ENCODE measurements around the gene CRYBA4.

CRYBA4 gene

DNA sequence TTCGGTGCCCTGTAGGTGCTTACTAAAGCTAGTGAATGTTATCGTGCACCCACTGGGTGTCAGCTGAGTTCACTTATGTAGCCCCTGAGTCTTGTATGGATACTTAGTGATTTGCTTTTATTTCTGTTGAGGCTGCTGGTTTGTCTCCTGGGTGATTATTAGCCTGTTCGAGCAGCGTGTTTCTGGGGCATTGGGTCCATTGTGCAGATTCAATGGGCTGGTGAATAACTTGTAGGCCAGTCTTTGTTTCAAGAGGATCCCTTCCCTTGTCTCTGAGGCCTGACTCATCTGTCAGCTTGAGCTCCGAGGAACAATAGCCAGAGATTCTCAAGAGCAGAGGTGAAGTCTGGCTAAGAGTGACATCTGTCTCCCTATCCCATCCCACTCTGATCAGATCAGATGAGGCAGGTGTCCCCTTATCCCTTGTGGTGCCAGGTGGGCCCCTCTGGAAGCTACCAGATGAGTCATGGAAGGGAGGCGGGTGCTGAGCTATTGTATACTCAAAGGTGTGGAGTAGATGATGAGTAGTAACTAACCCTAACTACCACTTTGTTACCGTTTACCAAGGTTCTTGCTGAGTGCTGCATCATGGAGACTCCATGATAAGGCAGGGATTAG is 39.3 kb downstream of the CRYBA4 start:
- DNase-seq (ENCODE audit: low spot score), result no peak

DNA sequence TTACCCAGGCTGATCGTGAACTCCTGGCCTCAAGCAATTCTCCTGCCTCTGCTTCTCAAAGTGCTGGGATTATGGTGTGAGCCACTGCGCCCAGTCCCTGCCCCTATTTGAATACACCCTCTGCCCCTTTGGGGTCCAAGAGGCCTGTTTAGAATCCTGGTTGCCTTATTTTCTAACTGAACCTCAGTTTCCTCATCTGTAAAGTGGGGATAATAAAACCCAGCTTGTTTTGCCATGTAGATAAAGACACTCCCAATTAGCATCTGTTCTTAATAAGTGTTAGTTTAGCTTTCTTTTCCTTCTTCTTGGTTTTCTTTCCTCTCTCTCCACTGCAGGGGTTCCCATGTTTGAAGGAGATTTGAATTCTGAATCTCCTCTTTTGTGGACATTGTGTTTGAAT is 40.4 kb downstream of the CRYBA4 start:
- no peak for DNase-seq (ENCODE audit: low spot score)

DNA sequence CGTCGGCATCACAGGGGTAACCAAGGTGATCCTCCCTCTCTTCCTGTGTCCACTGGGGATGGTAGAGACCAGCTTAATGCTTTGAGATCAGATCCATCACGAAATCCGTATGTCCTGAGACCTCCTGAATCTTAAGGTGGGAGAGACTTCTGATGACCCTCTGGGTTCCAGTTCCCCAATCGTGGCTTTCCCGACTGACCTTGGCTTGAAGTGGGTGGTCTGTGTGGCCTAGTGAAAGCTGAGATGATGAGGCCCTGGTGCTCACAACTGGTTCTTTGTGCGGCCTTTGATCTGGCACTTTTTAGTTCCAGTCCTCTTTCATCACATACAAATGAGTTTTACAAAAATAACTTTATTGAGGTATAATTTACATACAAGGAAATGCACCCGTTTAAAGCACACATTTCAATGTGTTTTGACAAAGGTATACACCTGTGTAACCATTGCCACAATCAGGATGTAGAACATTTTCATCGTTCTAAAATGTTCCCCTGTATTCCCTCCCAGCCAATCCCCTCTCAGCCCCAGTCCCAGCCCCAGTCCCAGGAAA is 41.7 kb downstream of the CRYBA4 start:
- DNase-seq (ENCODE audit: low spot score), result no peak

GRCh38 chr22:26665813-26666231 is 44.1 kb downstream of the CRYBA4 start:
- no peak for DNase-seq (ENCODE audit: low spot score)

DNA sequence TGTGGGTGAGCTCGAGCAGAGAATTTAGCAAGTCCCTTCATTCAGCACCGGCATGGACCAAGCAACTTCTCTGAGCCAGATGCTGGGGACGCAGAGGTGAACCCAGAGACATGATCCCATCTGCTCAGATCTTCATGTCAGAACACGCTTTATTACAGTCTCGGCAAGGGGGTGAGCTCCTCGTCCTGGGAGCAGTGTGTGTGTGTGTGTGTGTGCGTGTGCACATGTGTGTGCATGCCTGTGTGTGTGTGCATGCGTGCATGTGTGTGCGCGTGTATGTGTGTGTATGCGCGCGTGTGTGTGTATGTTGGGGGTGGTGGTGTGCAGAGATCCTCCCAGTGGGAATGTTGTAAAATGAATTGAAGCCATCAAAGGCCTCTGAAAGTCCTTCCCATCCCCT is 45.4 kb downstream of the CRYBA4 start:
- no peak for DNase-seq (ENCODE audit: low spot score)

DNA sequence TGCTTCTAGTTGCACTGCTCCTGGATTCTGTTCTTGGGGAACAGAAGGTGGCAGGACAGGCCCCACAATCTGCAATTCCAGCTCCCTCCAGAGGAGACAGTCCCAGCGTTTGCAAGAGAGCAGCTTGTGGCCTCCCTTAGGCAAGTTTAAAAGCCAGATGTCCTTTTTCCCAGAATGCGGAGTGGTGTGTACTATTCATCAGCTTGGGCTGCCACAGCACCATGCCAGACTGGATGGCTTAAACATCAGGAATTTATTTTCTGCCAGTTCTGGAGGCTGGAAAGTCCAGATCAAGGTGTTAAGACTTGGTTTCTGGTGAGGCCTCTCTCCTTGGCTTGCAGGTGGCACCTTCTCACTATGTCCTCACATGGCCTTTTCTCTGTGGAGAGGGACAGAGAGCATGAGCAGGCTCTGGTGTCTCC is 47.3 kb downstream of the CRYBA4 start:
- DNase-seq (ENCODE audit: low spot score), result no peak

DNA sequence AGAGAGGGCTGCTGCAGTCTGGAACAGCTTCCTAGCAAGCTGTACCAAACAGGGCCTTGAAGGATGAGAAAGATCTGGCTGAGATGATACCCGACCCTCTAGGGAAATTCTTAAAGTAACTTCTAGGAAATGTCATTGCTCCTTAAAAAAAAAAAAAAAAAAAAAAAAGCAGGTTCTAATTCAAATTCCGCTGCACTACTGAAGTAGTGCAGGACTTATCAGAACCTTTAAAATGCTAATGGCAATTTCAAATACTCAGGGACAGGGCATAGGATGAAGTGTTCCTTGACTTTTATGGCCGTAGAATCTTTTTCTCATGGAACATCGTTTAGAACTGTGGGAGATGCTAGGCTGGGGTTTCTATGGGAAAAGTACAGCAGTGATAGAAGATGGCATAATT is 48.7 kb downstream of the CRYBA4 start:
- no peak for DNase-seq (ENCODE audit: low spot score)

DNA sequence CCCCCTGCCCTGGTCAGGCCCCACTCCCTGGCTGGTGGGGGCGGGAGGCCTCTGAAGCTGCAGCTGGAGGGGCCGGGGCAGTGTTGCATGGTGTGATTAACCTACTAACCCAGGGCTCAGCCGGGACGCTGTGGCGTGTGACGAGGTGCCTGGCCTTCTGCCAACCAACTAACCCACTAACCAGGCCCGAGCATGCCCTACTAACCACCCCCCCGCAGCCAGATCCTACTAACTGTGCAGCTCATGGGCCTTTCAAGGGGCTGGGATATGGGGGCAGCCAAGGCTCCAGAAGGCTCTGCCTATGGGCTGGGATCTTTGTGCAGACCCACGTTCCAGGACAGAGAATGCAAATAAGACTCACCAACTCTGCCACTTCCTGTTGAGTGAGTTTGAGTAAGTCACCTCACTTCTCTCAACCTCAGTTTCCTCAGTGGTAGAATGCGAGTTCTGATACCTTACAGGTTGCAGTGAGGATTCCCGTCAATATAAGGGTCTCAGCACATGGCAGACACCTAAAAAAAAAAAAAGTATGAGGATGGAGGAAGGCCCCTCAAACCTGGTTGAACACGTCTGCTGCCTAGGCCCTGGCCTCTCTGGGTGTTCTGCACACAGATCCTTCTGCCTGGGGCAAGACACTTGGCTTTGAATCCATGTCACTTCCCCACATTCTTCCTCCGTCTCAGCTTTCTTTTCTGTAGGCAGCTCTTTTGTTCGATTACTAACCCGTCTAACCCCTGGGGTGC is 49.7 kb downstream of the CRYBA4 start:
- DNase-seq (ENCODE audit: low spot score), result no peak

- no peak for DNase-seq (ENCODE audit: low spot score)
Observed at GRCh38 chr22:26672060-26672471, 50.3 kb downstream of the CRYBA4 start.

DNA sequence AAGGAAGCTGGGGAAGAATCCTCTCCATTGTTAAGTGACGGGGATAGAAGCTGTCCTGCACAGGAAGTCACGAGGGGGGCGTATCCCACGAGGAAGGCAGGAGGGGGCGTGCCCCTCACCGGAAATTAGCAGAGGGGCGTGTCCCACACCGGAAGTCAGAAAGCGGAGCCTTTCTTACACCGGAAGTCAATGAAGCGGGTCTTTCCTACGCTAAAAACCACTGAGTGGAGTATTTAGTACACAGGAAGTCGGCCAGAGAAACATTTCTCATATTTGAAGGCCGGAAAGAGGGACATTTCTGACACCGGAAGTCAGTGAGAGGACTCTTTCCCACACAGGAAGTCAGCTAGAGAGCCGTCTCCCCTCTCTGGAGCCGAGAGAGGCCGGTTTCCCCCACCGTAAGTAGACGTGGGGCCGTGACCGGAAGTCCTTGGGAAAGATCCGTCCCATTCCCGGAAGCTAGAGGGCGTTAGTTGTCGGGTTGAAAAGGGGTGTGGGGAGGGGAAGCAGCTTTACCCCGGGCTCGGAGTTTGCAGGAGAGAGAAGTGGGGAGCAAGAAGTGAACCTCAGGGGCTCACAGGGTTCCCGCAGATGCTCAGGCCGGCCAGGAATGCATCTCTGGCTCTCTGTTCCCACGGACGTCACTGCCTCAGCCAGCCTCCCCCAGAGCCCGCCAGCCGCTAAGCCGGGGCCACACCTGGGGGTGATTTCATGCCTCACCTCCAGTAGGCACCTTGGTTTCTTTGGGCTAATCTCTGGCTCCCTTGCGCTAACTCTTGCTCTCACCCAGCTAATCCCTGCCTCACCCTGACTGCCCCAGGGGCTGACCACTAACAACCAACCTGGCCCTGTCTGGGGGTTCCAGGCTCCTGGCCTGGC is 51.1 kb downstream of the CRYBA4 start:
- peak; percentile 80 for DNase-seq (ENCODE audit: low spot score)

- DNase-seq (ENCODE audit: low spot score), result no peak
Observed at GRCh38 chr22:26673486-26673885, 51.7 kb downstream of the CRYBA4 start.

GRCh38 chr22:26674211-26675190 is 52.7 kb downstream of the CRYBA4 start:
- DNase-seq (ENCODE audit: low spot score), result no peak

DNA sequence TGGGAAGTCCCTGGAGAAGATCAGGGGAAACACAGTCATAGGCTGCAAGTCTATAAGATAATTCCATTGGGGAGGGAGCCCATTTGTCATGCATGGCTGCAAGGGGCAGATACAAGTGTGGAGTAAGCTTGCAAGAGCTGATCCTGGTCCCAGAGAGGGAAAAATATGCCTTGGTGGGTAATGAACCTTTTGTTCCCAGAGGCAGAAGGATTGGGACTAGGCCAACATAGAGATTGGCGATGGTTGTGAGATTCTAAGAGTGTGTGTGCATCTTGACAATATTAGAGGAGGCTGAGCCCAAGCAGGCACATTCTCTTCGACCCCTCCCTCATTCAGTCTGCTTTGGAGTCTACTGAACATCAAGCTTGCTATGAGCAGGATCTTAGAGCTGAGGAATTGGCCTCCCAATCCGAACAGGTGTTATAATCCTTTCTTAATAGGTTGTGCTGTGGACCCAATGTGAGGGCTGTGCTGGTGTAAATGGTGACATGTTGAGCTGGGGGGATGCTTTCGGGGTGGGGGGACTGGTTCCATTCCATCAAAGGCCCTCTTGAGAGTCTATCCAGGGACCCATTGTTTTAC is 54.0 kb downstream of the CRYBA4 start:
- no peak for DNase-seq (ENCODE audit: low spot score)

- DNase-seq (ENCODE audit: low spot score), result no peak
Observed at GRCh38 chr22:26677217-26677616, 55.5 kb downstream of the CRYBA4 start.

GRCh38 chr22:26679003-26679629 is 57.4 kb downstream of the CRYBA4 start:
- DNase-seq (ENCODE audit: low spot score), result peak; percentile 82
